Endometrial microvascular endothelial cells (primary cell): ENCODE data around the gene KY. TPM values are rescaled to one million over a fixed set of nuclear protein-coding genes. Genes with fewer than 3 reads are reported as not detected.

Experiments used
- in situ Hi-C: cut with HindIII; loops from 2 replicates; pipeline ENCODE4 v1.10.0; 2017; ENCODE audit warnings: low sequenced_read_pairs, low pct_unique_long_range_greater_than_20kb; ENCODE audit errors: inconsistent ontology term
- total RNA-seq: library from RNA; depleted of rRNA; stranded (reverse); fragments of >200 nt; gene quantifications from one replicate; pipeline ENCODE4 v1.2.3, GENCODE V29; 2015; ENCODE audit errors: inconsistent ontology term

KY gene, protein sequence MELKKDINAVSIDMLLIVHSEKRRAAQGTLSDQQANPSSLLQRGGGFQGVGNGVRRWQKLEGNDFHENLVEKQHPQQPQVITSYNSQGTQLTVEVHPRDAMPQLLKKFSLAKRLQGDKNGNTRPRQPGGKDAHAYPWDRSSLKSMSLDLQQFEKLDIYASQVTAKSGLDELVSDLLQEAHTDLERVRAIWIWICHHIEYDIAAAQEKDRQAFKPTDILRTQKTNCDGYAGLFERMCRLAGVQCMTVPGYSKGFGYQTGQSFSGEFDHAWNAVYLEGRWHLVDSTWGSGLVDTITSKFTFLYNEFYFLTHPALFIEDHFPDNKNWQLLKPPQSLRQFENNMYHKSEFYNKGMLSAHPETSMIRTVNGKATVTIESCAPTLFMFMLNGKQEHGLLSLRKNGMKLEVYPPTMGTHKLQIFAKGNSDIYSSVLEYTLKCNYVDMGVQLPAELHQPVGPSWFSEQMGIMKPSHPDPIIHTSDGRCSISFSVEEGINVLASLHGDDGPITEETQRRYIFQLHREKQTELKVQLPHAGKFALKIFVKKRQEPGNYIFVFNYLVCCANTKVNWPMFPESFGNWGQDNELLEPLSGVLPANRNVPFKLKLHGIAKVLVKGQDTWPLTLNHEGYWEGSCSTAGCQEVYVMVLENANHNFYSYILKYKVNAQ
- not detected for total RNA-seq

DNA sequence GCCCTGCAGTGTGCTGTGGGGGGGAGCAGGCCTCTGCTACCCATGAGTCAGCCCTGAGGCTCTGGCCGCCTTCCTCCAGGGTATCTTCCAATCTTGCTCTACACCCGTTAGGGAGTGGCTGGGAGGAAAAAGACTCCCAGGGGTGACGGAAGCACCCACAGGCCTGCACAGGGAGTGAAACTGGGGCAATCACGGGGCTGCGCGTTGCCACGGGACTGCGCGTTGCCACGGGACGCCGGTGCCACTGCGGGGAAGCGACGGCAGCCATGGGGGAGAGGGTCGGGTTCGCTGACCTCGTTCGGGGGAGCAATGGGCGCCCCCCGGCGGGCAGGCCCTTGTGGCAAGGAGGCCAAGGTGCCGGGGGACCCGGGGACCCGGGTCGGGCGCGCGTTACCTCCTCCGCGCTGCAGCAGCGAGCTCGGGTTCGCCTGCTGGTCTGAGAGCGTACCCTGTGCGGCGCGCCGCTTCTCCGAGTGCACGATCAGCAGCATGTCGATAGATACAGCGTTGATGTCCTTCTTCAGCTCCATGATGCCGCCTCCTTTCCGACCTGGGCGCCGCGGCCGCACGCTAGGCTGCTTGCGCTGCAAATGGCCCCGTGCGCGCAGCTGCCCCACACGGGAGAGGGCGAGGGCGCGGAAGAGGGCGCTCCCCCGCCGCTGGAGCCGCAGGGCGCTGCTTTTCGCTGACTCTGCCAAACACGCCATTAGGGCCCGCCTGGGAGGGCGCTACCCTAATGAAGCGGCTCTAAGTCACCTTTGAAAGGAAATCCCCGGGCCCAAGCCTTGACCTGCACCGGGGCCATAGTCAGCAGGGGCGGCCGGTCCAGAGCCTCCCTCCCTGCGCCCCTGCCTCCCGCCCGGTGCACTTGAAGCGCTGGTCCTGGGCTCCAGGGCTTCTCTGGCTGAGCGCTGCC is at the start of gene KY:
TSS of gene KY (minus strand) at position 592 of the 916 bp plus-strand sequence. CDS start at position 530, 62 bp downstream.
- in situ Hi-C loops = no loop called here

DNA sequence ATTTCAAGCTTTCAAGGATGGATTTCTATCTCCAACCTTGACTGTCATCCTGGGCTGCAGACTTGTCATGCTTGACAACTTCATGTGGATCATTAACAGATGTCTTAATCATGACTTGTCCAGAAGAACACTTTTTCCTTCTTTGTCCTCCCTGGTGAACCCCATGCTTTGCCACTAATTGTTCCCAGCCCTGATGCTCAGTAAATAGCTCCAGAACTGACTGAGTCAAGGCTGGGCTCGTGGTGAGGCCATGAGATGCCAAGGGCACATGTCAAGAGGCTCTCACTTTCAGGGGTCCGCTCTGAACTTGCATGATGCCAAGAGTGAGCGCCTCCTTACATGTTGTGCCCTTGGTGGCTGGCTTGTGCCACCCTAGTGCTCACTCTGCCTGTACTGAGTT is 48.9 kb upstream of the KY start:
- in situ Hi-C loops = no loop called here

DNA sequence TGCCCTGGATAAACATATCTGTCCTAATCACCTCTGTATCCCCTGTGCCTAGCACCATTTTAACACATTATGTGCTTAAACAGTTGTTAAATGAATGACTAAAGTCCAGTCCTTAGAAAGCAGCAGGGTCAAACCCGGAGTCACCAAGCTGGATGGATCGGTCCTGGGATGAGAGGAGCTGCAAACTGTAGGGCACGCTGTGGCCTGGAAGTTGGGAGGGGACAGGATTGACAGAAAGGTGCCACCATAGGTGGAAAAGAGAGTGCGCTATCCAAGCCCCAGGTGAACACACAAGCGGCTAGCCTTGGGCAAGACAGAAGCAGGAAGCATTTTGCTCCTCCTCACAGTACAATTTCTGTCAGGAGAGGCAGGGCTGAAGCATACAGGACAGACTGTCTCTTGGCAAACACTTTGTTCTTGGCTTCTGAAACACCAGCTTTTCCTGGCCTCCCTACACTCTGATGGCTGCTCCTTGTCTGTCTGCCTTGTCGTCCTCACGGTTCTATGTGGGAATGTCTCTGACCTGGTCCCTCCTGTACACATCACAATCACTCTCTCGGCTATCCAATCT is 48.4 kb upstream of the KY start:
- in situ Hi-C loops = no loop called here

DNA sequence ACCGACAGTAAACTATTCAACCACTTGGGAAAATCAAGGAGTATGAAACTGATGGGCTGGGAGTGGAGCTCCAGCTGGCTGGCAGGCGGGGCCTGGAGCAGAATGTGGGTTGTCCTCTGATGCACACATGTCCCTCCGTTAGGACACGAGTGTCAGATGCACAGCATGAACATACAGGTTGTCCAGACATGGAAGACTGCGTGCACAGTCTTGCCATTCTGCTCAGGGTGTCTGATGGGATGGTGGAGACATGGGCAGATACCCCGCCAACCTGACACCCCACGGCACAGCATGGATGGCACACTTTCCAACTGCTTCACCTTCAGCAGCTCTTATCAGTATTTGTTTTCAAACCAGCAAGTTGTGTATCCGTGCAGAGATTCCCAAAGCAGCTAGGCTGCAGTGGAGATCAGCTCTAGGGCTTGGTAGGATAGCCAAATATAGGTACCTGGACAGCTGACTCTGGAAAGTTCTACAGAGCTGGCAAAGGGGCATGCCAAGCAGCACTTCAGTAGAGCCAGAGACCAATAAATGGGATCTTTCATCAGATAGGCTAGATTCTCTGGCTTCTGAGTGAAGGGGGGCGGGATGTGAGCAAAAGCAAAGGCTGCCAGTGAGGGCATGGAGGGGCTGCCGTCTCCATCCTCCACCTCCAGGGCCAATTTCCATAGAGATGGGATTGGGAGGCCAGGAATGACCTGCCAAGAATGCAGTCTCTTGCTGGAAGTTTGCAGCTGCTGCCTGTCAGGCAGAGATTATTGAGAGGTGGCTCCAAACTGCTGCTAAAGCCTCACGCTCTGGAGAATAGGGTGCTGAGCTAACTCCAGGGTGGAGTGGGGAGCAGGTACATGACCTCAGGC is 47.2 kb upstream of the KY start:
- in situ Hi-C loops = no loop called here

DNA sequence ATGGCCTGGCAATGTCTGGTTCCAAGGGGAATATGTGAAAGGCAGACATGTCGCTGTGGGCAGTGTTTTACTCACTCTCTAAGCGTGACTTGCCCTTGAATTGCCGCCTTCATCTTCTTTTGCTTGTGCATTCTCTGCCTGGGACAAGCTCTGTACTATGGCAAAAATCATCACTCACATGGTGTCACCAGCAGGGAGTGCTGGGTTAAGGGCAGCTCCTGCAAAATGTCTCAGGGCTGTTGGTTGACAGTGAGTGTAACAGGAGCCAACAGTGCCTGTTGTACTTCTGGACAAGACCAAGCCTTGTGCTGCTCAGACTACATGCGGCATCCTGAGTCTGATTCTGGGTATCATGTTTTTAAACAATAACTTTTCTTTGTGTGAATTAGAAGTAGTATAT is 45.3 kb upstream of the KY start:
- in situ Hi-C loops = no loop called here

DNA sequence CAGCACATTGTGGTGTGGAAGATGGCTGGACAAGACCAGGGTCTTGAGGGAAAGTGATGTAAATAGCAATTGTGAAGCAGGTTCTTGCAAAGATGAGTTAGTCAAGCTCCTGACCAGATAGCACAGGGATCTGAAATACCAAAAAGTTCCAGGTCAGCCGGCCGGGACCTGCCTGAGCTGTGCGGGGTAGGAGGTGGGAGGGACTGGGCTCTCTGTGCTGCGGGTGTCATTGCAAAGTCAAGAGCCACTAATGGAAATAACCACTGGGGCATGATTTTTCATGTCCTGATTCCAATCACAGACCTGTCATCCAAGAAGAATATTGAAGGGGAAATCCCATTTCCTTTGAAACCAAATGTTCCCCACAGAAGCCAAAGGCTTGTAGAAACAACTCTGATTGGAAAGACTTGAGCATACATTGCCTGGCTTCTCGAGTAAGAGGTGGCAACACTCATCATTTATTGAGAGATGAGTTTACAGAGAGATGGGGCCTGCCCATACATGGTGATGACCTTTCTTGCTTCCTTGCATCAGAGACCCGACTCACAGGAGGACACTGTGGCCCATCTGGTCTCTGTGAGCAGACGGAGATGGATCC is 44.2 kb upstream of the KY start:
- in situ Hi-C loops = no loop called here

DNA sequence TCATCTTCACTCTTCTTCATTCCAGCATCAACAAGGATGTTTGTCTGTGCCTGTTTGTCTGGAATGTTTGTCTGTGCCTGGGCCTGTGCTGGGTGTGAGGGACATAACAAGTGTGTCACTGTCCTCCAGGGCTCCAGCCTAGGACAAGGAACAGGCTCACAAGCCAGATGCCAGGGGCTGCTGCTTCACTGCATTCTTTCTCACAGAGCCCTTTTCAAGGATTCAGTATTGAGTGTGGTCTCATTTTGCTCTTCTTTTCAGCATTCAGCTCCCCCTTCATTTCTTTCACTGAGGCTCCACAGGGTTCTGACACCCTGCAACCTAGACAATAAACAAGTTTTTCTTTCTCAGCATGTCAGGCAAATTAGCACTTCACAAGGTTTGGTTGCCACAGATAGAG is 43.6 kb upstream of the KY start:
- in situ Hi-C loops = no loop called here

DNA sequence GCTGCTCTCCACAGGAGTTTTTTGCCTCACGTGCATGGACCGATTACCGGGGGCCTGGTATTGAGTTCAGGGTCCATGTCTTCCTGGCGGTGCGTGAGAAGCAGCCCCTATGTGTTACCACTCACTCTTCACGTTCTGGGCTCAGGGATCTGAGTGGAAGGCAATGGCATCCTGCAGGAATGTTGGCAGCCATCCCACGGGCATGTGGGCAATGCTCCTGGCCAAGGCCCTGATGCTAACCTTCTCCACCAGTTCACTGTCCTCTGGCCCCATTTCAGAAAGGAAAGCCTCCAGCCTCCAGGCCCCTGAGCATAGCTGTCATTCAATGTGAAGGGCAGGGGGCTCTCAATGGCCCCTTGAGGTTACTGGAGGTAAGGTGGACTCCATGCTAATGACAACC is 43.0 kb upstream of the KY start:
- in situ Hi-C loops = no loop called here

DNA sequence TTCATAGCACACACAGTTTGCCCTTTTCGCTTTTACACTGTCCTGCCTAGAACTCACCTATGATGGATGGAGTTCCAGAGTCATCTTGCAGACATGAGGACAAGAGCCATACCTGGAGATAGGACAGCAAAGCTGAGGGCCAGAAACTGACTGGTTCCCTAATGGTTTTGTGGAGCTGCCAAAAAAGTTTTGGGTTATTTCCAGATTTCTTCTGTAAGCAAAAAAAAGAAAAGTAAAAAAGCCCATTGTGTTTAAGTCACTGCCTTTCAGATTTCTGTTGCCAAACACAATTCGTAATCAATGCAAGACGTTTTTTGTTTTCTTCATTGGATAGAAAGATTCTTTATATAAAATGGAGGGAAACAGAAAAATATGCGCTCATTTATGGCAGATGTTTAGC is 42.4 kb upstream of the KY start:
- in situ Hi-C loops = no loop called here

DNA sequence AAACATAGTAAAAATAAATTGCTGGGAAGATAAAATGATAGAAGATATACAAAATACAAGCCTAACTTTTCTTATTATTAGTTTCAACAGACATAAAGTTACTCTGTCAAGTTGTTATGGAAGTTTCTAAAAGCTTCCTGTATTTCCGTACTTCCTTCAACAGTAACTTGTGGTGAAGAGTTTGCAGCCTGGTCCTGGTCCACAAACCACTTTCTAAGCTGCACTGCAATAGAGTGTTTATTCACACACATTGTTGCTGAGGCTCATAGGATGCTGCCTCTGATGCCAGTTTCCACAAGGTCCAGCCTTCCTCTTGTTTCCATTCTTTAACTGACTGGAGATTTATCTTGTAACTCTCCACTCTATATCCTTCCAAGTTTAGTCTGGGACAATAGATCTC is 39.4 kb upstream of the KY start:
- in situ Hi-C loops = no loop called here

DNA sequence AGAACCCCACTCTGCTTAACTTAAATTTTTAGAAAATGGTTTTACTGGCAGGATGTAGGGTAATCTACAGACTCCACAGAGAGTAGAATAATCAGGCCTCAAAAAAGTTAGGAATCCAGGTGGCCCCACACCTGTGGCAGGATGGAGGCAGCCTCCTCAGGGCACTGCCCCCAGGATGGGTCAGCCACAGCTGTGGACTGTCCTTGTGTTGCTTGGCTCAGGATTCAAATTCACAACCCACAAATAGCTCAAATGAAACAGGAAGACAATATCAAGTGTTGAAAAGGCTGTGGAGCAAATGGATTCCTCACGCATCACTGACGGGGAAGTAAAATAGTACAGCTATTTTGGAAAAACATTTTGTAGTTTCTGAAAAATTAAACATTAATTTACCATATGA is 36.8 kb upstream of the KY start:
- in situ Hi-C loops = no loop called here

DNA sequence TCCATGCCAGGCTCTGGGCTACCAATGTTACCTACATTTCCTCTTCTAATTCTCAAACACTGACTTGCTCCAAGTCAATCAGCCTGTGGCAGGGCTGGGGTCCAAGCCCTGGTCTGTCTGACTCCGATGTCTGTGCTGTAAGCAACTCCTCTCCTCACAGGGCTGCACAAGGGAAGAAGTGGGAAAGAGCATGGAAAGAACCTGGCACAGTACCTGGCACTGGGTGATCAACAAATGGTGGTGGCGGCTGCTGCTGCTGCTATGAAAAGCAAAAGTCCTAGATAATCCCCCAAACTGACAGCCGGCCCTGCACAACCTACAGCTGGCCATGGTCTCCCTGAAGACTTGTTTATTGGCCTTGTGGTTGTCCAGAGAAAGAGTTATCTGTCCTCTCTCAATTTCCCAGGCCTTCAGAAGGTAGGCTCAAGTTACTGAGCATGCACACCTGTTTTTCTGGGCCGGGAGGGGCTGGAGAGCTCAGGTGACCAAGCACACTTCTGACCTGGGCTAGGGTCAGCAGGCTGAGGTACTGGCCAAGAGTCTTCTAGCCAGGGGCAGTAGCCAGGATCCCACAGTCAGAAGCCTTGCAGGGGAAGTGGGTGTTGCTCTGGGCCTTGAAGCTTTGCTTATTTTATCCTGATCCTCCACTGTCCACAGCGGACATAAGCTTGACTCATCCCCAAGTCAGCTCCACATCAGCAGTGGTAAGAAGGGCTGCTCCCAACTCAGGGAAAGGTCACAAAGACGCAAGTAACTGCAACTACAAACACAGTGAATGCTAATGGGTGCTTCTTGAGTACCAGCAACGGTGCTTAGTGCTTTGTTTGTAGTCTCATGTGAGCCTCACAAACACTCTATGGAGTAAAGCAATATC is 35.3 kb upstream of the KY start:
- in situ Hi-C loops = no loop called here

DNA sequence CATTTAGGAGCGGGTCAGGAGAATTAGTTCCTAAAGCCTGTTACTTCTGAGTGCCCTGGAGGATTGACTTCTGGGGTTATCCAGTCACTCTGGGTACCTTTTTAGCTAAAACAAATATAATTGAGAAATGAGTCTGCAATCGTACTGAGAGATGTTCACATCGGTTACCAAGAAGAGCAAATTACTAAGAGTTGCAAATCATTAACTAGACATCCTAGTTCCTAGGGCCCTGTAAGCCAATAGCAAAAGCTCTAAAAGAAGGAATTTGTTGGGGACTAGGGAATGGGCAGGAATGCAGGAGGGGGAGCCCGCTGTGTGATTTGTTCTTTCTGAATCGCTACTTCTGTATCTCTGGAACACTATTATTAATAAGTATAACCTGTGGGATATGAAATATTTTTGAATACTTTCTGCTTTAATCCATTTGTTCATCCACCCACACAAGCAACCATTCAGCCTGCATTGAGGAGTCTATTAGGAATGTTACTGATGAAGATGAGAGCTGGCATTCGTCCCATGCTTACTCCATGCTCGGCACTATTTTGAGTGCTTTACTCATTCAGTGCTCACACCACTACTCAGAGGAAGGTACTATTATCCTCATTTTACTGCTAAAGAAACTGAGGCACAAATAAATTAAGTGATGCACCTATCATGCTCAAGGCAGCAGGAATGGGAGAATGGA is 31.5 kb upstream of the KY start:
- in situ Hi-C loops = no loop called here

DNA sequence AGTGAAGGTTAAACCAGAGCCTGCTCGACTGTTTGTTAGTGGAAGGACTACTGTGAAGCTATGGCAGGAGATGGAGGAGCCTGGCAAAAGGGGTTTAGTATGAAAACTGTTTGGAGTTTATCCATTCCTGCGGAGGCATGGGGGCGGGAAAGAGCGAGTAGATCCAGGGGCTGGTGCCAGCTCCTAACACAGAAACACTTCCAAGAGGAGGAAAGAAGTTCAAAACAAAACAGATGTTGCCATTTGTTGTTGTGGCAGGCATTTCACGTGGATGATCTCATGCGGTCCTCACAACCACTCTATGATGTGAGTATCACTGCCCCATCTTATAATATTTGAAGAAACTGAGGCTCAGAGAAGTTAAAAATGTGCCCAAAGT is 30.7 kb upstream of the KY start:
- in situ Hi-C loops = no loop called here

DNA sequence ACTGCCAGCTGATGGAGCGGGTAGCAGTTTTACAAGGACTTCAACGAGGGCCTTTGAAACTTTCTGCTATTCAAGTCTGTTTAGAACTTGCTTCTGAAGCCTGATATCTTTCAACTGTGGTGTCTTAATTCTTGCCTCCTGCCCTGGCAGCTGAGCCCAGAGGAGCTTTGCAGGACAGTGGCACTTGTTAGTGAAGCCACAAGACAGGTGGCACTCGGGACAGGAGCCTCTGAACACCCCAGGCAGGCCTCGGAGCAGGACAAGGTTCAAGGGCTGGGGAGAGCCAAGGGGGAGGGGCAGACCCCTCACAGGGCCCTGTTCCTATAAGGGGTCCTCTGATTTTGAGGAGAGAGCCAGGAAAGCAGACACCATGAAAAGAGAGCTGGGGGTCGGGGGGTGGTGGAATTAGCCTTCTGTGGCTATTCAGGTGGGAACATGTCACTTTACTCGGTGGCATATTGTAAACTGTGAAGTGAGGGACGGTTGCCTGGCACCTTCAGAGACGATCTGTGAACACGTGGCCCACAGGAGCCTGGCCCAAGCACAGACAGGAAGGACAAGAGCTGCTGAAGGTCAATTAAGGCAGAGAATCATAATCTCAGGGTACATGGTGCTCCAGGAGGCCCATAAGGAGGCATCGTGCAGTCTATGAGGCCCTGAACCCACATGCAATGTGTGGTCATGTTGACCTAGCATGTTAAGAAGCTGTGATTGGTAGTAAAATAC is 30.1 kb upstream of the KY start:
- in situ Hi-C loops = no loop called here

DNA sequence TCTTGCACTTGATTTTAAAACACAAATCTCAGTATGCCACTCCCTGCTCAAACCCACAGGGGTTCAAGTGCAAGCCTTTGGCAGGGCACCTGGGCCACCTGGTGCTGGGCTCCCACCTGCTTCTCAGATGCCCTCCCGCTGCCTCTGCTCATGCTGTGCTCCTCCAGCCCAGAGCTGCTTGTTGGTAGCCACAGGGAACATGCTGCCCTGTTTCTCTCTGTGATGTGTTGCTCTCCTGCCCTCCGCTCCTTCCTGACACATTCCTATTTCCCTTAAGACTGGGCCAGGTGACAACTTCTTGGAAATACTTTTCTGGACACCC is 27.1 kb upstream of the KY start:
- in situ Hi-C loops = no loop called here
